GM19023 (cell line): ENCODE data around the gene APP.
"Not testable (repeated sequence)": the region's sequence is repeated elsewhere in the genome, so short reads cannot be mapped to it uniquely, and the experiment has no call there.

ENCODE experiments used
- ATAC-seq: cut with Tn5 transposase; IDR thresholded peaks from one replicate; pipeline ENCODE4 v1.9.1; 2021; ENCODE audit warnings: mild to moderate bottlenecking, moderate library complexity; ENCODE audit not compliant: unreplicated experiment

Gene APP

GRCh38 chr21:25956993-25957714, 213.4 kb downstream of the APP start:
- no peak for ATAC-seq

- no peak for ATAC-seq
Observed at GRCh38 chr21:25955646-25956045, 214.9 kb downstream of the APP start.

DNA sequence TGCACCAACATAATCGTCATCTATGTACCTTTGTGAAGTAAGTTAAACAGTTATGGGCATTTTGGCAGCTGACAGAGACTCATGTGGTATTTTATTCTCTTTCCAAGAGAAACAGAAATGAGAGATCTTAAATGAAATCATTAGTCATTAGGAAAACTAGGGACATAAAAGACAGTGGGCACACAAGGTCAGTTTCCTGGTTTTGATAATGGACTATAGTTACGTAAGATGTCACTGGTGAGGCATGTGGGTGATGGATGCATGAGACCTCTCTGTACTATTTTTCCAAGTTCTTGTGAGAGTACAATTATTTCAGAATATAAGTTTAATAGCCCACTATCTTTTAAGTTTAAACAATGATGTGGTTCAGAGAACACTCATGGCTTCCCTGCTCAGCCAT, 216.9 kb downstream of the APP start:
- no peak for ATAC-seq

- no peak for ATAC-seq
Observed at GRCh38 chr21:25953196-25953595, 217.4 kb downstream of the APP start.

- no peak for ATAC-seq
Observed at GRCh38 chr21:25952306-25952705, 218.3 kb downstream of the APP start.

DNA sequence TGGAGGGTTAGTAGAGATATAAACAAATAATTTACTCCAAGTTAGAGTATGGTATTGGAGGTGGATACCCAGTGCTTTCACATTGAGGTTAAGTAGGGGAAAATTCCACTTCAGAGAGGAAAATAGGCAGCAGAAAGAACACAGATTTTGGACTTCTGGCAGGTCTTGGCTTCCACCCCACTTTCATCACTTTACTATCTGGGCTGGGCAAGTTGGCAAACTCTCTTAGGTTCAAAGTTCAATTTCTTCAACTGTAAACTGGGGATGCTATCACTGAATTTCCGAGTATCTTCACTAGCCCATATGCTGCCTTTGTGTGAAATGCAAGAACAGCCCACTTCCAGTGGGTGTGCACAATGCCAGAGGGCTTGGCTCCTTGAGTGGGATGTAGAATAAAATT, 220.9 kb downstream of the APP start:
- no peak for ATAC-seq

- ATAC-seq, result no peak
Observed at GRCh38 chr21:25944672-25945213, 225.8 kb downstream of the APP start.

DNA sequence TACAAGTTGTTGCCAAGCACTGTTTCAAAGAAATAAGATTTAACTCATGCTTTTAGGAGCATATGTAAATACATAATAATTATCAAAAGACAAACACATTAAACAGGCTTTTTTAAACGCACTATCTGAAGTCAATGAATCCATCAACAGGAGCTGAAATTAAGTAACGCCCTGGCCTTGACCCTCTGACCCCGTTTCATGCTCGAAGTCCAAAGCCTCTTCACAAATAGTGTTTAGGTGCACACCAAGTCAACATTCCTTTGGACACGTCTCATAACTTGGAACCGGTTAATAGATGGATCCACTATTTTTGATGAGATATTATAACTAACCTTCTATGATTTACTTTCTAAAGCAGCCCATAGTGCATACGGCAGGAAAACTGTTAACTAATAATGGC, 226.5 kb downstream of the APP start:
- no peak for ATAC-seq

DNA sequence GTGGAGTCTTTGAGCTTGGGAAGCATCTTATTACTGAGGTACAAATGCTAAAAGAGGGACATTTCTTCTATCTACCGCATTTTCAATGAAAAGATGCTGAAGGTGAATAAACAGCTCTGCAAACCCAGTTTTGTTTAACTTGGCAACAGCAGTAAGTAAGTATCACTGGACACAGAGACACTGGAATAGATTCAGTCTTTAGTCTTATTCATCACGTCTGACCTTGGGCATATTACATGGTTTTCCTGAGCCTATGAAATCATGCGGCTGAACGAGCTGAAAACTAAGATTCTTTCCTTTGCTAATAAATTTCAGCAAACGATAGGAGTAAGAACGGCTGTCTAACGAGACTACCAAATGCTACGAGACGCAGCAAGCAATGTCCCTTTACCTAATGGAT, 228.4 kb downstream of the APP start:
- ATAC-seq, result no peak

GRCh38 chr21:25939396-25939761, 231.2 kb downstream of the APP start:
- no peak for ATAC-seq

GRCh38 chr21:25938658-25939395, 231.7 kb downstream of the APP start:
- no peak for ATAC-seq

DNA sequence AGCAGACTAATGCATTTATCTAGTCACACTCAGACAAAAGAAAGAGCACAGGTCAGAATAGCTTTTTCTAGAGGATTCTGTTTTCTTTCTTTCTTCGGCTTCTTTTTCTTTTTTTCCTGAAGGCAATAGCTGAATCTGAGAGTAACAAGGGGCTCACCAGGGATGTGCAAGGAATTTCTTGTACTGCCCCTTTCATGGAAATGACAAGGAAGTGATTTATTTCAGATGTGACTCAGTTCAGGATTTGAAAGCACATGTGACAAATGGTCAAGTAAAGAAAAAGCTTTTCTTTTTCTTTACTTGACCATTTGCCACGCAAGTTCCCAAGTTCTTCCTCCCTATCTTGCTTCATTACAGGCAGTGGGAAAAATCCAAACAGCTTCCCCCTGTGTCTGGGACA, 233.8 kb downstream of the APP start:
- ATAC-seq, result no peak

DNA sequence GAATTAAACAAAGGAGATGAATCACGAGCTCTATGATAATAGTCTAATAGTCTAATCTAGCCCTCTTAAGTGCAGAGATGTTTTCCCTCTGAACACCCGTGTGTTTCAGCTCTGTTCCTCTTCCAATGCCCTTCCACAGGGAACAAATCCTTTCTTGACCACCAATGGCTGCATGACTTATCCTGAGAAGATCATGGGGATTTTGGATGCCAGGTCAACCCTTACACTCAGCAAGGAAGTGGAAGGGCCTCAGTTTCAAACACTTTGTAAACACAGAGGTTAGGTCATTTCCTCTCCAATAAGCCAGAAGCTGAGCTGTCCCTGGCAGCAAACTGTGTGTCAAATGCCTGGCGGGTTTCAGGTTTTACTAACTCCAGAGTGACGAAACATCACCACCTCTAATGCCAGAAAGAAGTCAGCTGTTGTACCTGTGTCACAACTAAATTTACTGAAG, 235.8 kb downstream of the APP start:
- ATAC-seq, result no peak

DNA sequence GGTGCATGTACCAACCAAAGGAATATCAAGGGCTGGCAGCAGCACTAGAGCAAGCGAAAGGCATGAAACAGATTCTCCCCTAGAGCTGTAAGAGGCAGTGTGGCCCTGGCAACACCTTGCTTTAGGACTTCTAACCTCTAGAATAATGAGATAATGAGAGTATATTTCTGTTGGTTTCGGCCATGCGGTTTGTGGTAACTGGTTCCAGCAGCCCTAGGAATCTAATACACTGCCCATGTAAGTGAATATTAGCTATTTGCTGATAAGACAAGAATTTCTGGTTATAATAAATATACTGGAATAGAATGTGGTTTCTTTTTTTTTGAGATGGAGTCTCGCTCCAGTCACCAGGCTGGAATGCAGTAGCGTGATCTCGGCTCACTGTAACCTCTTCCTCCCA, 236.4 kb downstream of the APP start:
- no peak for ATAC-seq

DNA sequence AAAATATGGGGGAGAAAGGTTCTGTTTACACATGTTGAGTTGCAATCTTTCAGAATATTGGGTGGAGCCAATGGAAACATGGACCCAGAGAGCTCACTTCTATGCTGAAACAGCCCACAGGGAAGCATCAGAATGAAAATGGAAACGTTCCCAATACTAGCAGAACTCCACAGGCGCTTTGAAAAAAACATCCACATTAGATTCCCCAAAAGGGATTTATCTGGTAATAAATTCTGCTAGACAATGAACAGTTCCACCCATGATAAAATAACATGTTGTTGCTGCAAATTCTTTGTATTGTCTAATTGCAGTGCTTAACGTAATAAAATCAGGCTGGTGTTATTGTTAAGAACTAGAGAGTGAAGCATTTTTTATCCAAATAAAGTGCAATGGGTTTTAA, 238.8 kb downstream of the APP start:
- no peak for ATAC-seq

DNA sequence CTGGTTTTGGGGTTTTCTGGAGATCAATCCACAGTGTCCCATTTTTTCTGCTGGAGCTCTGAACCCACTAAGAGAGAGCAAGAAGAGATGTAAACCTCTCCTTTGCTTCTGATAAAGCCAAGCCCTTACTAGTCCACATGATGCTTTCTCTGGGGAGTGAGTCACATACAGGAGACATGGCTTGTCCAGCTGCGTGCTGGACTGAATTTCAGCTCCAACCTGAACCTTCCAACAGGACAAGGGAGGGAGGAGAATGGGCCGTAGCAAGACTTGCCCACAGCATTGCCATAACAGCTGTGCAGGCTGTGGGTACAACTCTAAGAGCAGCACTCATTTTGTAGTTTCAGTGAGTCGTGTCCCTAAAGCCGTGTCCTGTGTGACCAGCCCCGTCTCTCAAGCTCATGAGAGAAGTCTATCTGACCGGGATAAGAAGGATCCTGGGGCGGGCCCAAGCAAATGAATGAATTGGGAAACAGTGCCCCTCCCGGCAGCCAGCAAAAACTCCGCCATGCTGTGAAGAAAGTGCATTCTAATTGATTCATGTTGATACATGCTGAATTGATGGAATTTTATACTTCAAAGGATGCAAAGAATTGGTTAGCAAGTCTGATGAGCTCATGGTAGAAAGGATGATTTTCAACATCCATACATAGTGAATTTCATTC, 240.6 kb downstream of the APP start:
- ATAC-seq, result no peak

- no peak for ATAC-seq
Observed at GRCh38 chr21:25927195-25927880, 243.2 kb downstream of the APP start.

DNA sequence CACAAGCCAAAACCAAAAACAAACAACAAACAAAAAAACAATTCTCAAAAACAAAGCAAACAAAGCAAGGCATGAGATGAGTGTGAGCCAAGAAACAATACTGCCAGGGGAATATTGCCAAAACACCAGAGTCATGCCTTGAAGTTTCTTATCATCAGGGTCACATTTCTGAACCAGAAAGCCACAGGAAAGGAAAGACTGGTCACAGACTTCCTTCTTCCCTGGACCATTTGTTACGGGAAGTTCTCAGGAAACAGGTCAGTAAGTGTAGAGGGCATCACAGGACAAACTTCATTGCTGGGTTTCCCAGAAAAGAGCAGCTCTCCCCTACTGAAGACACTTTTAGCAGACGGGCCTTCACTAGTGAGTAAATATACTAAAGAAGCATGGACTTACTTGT, 244.6 kb downstream of the APP start:
- no peak for ATAC-seq

DNA sequence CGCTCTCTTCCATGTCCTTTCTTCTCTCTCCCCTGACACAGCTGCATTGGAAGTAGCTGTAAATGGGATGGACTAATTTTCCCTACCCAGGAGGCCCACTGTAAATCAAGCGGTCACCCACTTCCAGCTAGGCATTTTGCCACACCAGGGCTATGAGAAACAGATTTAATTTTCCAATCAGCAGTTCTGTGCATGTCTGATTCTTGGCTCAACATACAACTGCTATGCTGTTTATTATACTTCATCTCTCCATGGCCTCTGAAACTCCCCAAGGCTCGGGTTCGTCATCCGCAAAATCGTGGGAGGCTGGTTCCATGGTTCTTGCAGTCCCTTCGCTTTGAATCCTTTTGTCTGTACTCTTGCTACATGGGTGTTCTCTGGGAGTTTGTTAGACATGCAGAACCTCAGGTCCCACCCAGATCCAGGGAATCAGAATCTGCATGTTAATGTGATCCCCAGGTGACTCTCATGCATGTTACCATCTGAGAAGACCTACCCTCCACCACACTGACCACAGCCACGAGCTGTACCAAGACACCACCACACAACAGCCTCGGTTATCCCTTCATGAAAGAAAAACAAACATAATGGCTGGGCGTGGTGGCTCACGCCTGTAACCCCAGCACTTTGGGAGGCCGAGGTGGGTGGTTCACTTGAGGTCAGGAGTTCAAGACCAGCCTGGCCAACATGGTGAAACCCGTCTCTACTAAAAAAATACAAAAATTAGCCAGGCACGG, 245.3 kb downstream of the APP start:
- ATAC-seq, result no peak

DNA sequence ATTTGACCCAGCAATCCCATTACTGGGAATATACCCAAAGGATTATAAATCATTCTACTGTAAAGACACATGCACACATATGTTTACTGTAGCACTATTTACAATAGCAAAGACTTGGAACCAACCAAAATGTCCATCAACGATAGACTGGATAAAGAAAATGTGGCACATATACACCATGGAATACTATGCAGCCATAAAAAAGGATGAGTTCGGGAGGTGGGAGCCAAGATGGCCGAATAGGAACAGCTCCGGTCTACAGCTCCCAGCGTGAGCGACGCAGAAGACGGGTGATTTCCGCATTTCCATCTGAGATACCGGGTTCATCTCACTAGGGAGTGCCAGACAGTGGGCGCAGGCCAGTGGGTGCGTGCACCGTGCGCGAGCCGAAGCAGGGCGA, 252.4 kb downstream of the APP start:
- ATAC-seq, result not testable (repeated sequence)

DNA sequence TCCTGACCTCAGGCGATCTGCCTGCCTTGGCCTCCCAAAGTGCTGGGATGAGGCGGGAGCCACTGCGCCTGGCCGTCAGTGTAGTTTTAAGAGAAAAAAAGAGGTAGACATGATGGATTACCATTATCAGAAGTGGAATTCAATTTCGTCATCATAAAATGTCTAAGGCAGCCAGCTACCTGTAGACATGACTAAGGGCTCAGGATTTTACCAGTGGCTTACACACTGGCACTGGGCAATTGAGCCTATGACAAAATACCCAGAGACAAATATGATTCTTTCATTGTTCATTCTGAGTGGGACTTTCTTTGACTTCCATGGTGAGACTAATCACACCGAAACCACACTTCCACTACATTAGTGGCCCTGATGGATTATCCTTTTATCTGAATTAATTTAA, 254.3 kb downstream of the APP start:
- no peak for ATAC-seq
